TTC549 (cell line): Measurements from ENCODE around the gene DNMT3A.

Experiments
- FAIRE-seq: peaks from 2 replicates; lab custom pipeline; 2012; peaks lifted over from hg19 to GRCh38; lab: Jason Lieb, UNC

Gene DNMT3A

DNA sequence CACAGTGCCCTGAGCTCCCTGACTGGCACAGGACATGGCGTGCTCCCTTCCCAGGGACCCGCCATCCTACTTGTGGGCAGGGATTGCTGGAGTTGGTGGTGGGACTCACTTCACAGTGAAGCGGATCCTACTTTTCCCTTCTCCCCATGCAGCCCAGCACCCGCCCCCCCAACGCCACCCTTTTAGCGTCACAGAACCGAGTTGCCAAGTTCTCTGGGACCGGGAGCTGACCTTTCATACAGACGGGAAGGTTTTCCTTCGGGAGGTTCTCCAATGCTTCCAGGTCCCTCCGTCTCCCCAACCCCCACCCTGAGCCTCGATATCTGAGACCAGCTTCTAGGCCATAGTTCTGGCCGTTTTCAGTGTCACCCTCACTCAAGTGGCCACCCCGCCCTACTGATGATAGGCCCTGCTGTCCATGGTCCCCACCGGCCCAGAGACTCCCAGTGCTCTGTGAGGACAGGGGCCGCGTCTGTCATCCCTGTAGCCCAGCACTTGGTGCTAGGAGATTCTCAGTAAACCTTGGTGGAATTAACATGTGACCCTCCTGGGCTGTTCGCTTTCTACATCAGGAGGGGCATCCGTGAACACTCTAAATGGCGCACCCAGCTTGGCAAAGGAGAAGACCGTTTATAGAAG lies 1.6 kb upstream of the DNMT3A start:
- no peak for FAIRE-seq

DNA sequence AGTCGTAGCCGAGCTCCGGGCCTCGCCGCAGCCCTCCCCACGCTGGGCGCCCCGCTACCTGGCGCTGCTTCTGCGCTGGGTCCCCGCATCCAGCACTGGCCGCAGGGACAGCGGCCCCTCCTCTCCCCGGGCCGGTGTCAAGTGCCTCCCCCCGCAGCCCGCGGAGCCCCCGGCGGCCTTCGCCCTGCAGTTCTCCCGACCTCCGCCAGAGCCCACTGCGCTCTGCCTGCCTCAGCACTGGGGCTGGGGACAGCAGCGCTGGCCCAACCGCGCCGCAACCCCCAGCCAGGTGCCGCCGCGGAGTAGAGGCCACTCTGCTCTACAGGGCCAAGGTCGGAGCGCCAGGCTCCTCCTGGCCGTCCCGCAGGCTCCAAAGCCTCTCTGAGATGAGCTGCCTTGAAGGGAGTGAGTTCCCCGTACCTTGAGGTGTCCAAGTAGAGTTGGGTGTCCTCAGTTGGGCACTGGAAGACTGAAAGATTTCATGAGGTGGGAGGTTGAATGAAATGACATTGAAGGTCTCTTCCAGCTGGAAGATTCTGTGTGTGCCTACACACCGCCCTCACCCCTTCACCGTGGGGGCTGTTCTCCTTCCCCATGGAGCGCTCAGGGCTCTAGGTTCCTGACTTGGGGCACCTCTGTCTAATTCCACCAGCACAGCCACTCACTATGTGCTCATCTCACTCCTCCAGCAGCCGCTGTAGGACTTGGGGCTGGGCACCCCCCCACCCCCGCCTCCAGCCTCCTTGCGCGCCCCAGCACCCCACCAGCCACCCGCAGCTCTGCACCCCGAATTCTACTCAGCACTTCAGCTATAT lies 854 bp upstream of the DNMT3A start:
- FAIRE-seq, result no peak

DNA sequence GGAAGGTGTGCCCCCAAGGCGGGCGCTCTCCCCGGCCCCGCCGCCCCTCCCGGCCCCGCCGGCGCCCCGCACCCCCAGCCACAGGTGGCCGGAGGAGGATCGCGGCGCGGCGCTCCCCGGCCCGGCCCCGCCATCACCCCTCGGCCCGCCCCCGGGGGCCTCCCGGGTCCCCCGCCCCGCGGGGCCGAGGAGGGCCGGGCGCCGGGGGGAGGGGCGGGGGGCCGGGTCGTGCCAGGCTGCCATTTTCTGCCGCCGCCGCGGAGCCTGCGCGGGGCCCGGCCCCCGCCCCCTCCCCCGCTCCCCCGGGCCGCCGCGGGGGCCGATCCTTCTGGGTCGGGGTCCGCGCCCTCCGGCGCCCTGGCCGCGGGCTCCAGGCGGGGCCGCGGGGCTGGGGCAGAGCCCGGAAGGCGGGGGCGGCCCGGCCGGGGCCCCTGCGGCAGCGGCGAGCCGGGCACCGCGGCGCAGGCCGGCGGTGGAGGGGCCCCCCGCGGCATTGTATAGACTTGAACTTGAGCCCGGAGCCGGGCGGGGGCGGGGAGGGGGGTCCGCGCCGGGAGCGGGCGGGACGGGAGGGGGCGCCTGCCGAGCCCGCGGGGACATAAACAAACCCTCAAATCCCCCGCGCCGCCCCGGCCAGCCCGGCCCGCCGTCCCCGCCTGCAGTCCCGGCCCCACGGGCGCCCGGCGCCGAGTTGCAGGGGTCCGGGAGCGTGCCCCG lies 556 bp downstream of the DNMT3A start:
- no peak for FAIRE-seq

GRCh38 chr2:25340181-25340921 lies 1.4 kb downstream of the DNMT3A start:
- no peak for FAIRE-seq

- no peak for FAIRE-seq
These were observed 1.9 kb downstream of the DNMT3A start for GRCh38 chr2:25339791-25340180.

- FAIRE-seq, result no peak
These were observed 2.5 kb downstream of the DNMT3A start for GRCh38 chr2:25339211-25339674.

GRCh38 chr2:25338401-25338800 lies 3.3 kb downstream of the DNMT3A start:
- FAIRE-seq, result no peak

- FAIRE-seq, result no peak
These were observed 3.8 kb downstream of the DNMT3A start for GRCh38 chr2:25337891-25338290.

- FAIRE-seq, result no peak
These were observed 4.4 kb downstream of the DNMT3A start for GRCh38 chr2:25337276-25337675.

DNA sequence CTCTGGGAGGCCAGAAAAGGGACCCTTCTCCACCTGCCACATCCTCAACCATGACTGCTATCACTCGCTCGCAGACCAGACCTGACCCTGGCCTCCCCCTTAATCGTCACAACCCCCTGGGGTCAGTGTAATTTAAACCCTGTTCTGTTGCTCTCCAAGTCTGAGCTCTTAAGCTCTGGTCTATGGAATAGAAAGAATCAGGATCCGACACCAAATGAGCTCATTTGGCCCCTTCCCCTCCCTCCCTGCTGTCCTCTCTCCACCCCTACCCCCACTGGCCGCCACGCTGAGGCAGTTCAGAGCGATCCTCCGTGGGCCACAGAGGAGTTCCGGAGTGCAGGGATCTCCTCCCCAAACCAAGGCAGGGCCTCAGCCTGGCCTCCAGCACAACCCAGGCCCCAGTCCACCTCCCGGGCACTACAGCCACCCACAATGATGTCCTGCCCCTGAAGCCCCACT lies 5.3 kb downstream of the DNMT3A start:
- no peak for FAIRE-seq

DNA sequence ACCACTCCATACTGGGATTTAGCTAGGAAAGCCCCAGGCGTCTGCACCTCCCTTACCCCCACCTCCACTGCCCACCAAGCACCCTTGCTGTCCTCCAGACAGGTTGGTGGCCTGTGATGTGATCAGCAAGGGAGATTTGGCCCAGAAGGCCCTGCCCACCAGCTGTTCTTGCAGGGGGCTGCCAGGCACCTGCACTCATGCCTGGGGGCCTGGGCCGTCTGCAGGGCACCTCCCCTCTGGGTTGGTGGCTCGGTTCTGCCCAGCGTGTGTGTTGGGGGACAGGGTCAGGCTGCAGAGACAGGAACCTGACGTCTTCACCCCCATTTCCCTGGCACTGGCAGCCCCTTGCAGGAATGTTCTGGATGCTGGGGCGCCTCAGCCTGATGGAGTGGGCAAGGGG lies 5.8 kb downstream of the DNMT3A start:
- no peak for FAIRE-seq

DNA sequence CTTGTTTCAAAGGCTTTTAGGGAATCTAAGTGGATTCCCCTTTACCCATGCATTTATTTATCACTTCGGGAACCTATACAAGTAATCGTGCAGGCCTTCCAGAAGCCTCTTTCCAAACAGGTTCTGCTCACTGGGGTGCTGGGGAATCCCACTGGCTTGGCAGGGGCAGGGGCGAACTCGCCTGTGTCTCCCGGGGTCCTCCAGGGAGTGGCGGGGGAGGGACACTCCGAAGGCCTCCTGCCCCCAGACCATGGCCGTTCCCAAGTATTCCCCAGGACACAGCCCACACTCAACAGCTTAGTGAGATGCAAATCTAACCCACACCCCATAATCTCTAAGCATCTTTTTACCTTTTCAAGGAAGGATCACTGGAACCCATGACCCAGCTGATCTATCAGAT lies 6.5 kb downstream of the DNMT3A start:
- no peak for FAIRE-seq

DNA sequence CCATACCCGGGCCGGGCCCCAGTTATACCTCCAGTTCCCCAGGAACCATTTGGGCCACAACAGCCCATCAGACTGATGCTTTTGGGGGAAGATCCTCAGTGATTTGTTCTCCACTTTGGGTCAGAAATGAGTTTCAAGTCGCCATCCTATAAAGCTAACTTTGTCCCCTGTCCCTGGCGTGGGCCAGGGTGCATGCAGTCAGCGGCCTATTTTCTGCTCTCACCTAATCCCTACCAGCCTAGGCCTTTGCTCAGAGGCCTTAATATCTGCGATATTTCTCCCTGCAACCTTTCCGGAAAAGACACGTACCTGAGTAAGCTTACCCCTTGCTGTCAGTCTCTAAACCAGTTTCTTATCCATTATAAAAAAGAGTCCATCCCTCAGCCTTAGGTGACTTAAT lies 7.2 kb downstream of the DNMT3A start:
- no peak for FAIRE-seq

- no peak for FAIRE-seq
These were observed 7.7 kb downstream of the DNMT3A start for GRCh38 chr2:25333981-25334380.

GRCh38 chr2:25332571-25332970 lies 9.2 kb downstream of the DNMT3A start:
- no peak for FAIRE-seq

- FAIRE-seq, result no peak
These were observed 9.9 kb downstream of the DNMT3A start for GRCh38 chr2:25331686-25332365.

GRCh38 chr2:25330937-25331336 lies 10.8 kb downstream of the DNMT3A start:
- FAIRE-seq, result no peak

DNA sequence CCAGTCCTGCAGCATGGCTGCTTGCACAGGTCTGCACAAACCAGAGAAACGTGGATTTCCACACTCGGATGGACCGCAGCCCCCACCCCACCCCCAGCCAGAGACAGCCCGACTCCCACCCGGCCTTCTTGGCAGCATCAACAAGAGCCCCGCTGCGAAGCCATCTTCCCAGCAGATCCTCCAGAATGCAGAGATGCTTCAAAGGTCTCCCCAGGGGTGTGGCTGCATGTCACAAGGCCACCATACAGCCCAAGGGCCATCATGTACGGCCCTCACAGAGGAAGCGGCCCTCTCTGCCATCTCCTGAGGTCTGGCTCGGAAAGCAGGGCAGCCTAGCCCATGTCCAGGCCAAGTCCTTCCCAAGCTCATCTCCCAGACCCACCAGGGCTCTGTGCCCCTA lies 11.5 kb downstream of the DNMT3A start:
- FAIRE-seq, result no peak

DNA sequence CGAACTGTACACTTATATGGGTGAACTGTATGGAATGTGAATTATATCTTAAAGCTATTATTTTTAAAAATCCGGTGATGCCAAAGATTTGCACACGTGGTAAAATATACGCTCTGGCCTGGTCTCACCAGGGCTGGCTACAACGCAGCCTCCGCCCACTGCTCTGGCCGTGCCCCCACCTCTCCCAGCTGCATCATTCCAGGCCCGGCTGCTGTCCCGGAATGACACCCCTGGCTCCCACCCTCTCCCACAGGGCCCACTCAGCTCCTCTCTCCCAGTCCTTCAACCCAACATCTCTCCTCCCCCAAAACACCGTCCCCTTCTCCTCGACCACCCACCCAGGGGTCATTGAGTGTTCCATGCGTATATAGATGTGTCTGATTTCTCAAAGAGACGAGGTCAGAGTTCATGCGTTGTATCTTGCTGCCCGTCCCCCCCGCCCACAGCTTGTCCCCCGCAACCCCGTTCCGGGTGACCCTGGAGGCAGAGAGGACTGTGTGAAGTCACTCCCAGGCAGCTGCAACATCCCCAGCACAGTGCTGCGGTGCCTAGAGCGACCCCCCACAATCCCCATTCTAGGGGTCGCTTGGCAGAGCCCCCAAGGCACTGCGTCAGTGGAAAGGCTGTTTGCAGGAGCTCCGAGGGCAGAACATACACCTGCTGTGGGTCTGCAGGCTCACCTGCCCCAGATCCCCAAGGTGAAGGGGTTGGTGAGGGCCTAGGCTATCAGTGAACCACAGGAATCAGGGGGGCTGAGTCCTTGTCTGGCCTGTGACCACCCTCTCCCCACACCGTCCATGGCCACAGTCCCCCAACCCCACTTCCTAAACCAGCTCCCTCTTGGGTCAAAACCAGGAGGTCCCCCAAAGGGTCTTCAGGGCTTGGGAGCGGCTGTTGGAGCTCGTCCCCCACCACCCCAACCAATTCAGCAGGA lies 13.3 kb downstream of the DNMT3A start:
- FAIRE-seq, result no peak

GRCh38 chr2:25326326-25327013 lies 15.3 kb downstream of the DNMT3A start:
- no peak for FAIRE-seq
